Endothelial cell of umbilical vein (primary cell): ENCODE results near the gene SCYL1. TPM values are rescaled to one million over a fixed set of nuclear protein-coding genes. Genes with fewer than 3 reads are reported as not detected.

Experiments used
- BruUV-seq: library from RNA; stranded (reverse); fragments of 400-500 nt; replicated peaks from 2 replicates; lab custom pipeline; 2021; lab: Mats Ljungman, UMichigan
- CTCF ChIA-PET: fragments of 300-600, 350-600 bp; sonication (Branson Sonifier 250); formaldehyde crosslinking; loops from one replicate; lab custom pipeline; 2021; ENCODE audit warnings: antibody characterized with exemption, inconsistent platforms; lab: Charles Lee
- POLR2A ChIA-PET: fragments of 300-600, 350-600 bp; sonication (Branson Sonifier 250); formaldehyde crosslinking; loops from one replicate; lab custom pipeline; 2021; ENCODE audit warnings: antibody characterized with exemption, inconsistent platforms; lab: Charles Lee
- DNase-seq: peaks from one replicate; pipeline ENCODE4 v3.0.0-alpha.2; 2011; ENCODE audit warnings: low read depth, low spot score
- FAIRE-seq: peaks from 2 replicates; lab custom pipeline; 2011; peaks lifted over from hg19 to GRCh38; lab: Jason Lieb, UNC
- H2AFZ ChIP-seq: 2 replicates; pipeline ENCODE4 v1.6.0; 2012; ENCODE audit warnings: low read depth, low read length, control low read depth, inconsistent platforms
- H3K27ac ChIP-seq: 2 replicates; pipeline ENCODE4 v1.5.1; 2011; ENCODE audit warnings: low read depth, mild to moderate bottlenecking, control low read depth, low read length, moderate library complexity; ENCODE audit not compliant: insufficient read depth
- H3K27me3 ChIP-seq, 2 experiments: 2 replicates each; pipeline versions ENCODE4 v1.6.0 to v1.6.1; 2011; ENCODE audit warnings: low read length in 2 of 2, mixed read lengths in 1 of 2; ENCODE audit not compliant: control insufficient read depth in 2 of 2, insufficient read depth in 2 of 2
- H3K36me3 ChIP-seq, 2 experiments: 2 replicates in 1 of 2; 3 replicates in 1 of 2; pipeline ENCODE4 v1.5.1; 2011; ENCODE audit warnings: low read length in 2 of 2, mild to moderate bottlenecking in 1 of 2, moderate library complexity in 1 of 2; ENCODE audit not compliant: control insufficient read depth in 2 of 2, insufficient read depth in 2 of 2; ENCODE audit errors: extremely low read depth in 1 of 2
- H3K4me1 ChIP-seq: 3 replicates; pipeline ENCODE4 v1.5.1; 2011; ENCODE audit warnings: mild to moderate bottlenecking, low read length; ENCODE audit not compliant: control insufficient read depth, insufficient read depth; ENCODE audit errors: extremely low read depth
- H3K4me2 ChIP-seq: 2 replicates; pipeline ENCODE4 v1.6.1; 2011; ENCODE audit warnings: low read length, control low read depth, mixed read lengths; ENCODE audit not compliant: insufficient read depth
- H3K4me3 ChIP-seq, 3 experiments: fragments of 200-600 bp in 1 of 3; sonication (generic), shearing (Covaris generic) in 1 of 3; replicated peaks in 1 of 3; 2 replicates each; pipeline ENCODE4 v1.5.1; 2011 to 2016; ENCODE audit warnings: control low read depth in 3 of 3, low read length in 3 of 3, mild to moderate bottlenecking in 2 of 3, inconsistent platforms in 1 of 3, low read depth in 1 of 3, moderate library complexity in 1 of 3; ENCODE audit not compliant: insufficient read depth in 1 of 3
- H3K79me2 ChIP-seq: 2 replicates; pipeline ENCODE4 v1.6.0; 2012; ENCODE audit warnings: low read length, inconsistent platforms; ENCODE audit not compliant: control insufficient read depth, insufficient read depth
- H3K9ac ChIP-seq: replicated peaks from 2 replicates; pipeline ENCODE3; 2011; ENCODE audit warnings: low read length, control low read depth; ENCODE audit not compliant: insufficient read depth; ENCODE audit errors: extremely low read depth
- H3K9me1 ChIP-seq: replicated peaks from 3 replicates; pipeline ENCODE4 v1.6.0; 2011; ENCODE audit warnings: mild to moderate bottlenecking, low read length; ENCODE audit not compliant: control insufficient read depth, insufficient read depth; ENCODE audit errors: extremely low read depth
- H3K9me3 ChIP-seq: replicated peaks from 2 replicates; pipeline ENCODE4 v1.5.1; 2012; ENCODE audit warnings: low read length, inconsistent platforms; ENCODE audit not compliant: control insufficient read depth, insufficient read depth
- H4K20me1 ChIP-seq: replicated peaks from 2 replicates; pipeline ENCODE3; 2011; ENCODE audit warnings: mild to moderate bottlenecking, low read length; ENCODE audit not compliant: control insufficient read depth, insufficient read depth; ENCODE audit errors: extremely low read depth
- CTCF ChIP-seq, 2 donors: IDR thresholded peaks; 1 replicate in 1 of 2; 2 replicates in 1 of 2; pipeline ENCODE4 v1.5.1; 2011; ENCODE audit warnings: low read length in 2 of 2, mild to moderate bottlenecking in 2 of 2, moderate library complexity in 2 of 2, control low read depth in 1 of 2, inconsistent platforms in 1 of 2, low read depth in 1 of 2; ENCODE audit not compliant: insufficient read depth in 1 of 2; ENCODE audit errors: extremely low read depth in 1 of 2
- EZH2 ChIP-seq: IDR thresholded peaks from 2 replicates; pipeline ENCODE4 v1.6.1; 2012; ENCODE audit warnings: borderline replicate concordance, low read depth, mild to moderate bottlenecking, moderate library complexity, low read length, inconsistent platforms; ENCODE audit not compliant: severe bottlenecking
- FOS ChIP-seq: IDR thresholded peaks from 2 replicates; pipeline ENCODE4 v1.6.1; 2011; ENCODE audit warnings: mild to moderate bottlenecking, low read length, moderate library complexity, borderline replicate concordance; ENCODE audit not compliant: insufficient read depth
- GATA2 ChIP-seq: IDR thresholded peaks from 2 replicates; pipeline ENCODE4 v1.7.0; 2011; ENCODE audit warnings: low read depth, mild to moderate bottlenecking, moderate library complexity, mixed read lengths, low read length; ENCODE audit not compliant: insufficient read length, insufficient read depth
- JUN ChIP-seq: IDR thresholded peaks from 2 replicates; pipeline ENCODE4 v1.6.1; 2011; ENCODE audit warnings: borderline replicate concordance, low read depth; ENCODE audit not compliant: insufficient read length, insufficient read depth
- MAX ChIP-seq: IDR thresholded peaks from 2 replicates; pipeline ENCODE4 v1.6.1; 2011; ENCODE audit not compliant: insufficient read depth, insufficient read length
- MYC ChIP-seq: IDR thresholded peaks from one replicate; pipeline ENCODE4 v1.6.1; 2011; ENCODE audit warnings: mild to moderate bottlenecking, low read depth, low read length
- POLR2A ChIP-seq: IDR thresholded peaks from 2 replicates; pipeline ENCODE4 v1.6.1; 2012; ENCODE audit warnings: low read depth, mild to moderate bottlenecking, control low read depth, low read length
- POLR2AphosphoS5 ChIP-seq: IDR thresholded peaks from 2 replicates; pipeline ENCODE4 v1.6.1; 2012; ENCODE audit warnings: low read depth, mild to moderate bottlenecking, control low read depth, low read length, moderate library complexity; ENCODE audit not compliant: insufficient read depth
- dilution Hi-C: fragments of 300-500 bp; cut with MboI; formaldehyde crosslinking; loops from one replicate; pipeline ENCODE4 v1.15.0; 2019; ENCODE audit warnings: low sequenced_read_pairs; ENCODE audit not compliant: extremely low pct_ligation_motif_present
- intact Hi-C: fragments of 100-400 bp; cut with micrococcal nuclease; formaldehyde crosslinking; loops from one replicate; pipeline ENCODE4 v1.10.0; 2022
- polyA plus RNA-seq, 4 experiments: library from polyadenylated mRNA; depleted of rRNA in 3 of 4; stranded (reverse) in 3 of 4; unstranded in 1 of 4; fragments of >200 nt; gene quantifications; 2 replicates each; pipeline versions ENCODE4 v1.2.1 to v1.2.3, GENCODE V29; 2011 to 2012; ENCODE audit warnings: missing spikeins in 1 of 4
- total RNA-seq: library from RNA; stranded (reverse); gene quantifications from 2 replicates; pipeline ENCODE4 v1.2.3, GENCODE V29; 2021

SCYL1 gene
- total and polyA plus RNA-seq, 2 donors (not counting 3 experiments of a cell fraction or from before 2014, with no cell fraction given) = 88.2 to 126 TPM

- Histone ChIP-seq H3K27me3 (no peaks in the 10 kb centered on the region), H3K36me3 (peaks cover 16 to 34% of the 10 kb centered on the region in 2 experiments), H3K4me3 (no peak overlapping the region), H3K9me1 (no peaks in the 10 kb centered on the region), H3K4me1 (peaks cover 11% of the 10 kb centered on the region), H3K4me2 (no peak overlapping the region), H3K9me3 (no peaks in the 10 kb centered on the region), H3K27ac (no peak overlapping the region), H4K20me1 (no peaks in the 10 kb centered on the region), H3K9ac (no peak overlapping the region), H3K79me2 (peaks cover 21% of the 10 kb centered on the region), H2AFZ (no peak overlapping the region)
- no TSS peak for BruUV-seq
- CTCF ChIA-PET = no interaction called here
- no peak for TF ChIP-seq EZH2
- TF ChIP-seq JUN = no peak
- TF ChIP-seq MAX = no peak
- TF ChIP-seq MYC = no peak
- TF ChIP-seq POLR2A = no peak
- TF ChIP-seq POLR2AphosphoS5 = no peak
- TF ChIP-seq GATA2 = no peak
- TF ChIP-seq CTCF (IDR thresholded peaks at IDR 0.05; ENCODE audit: extremely low read depth in 1 of 2, insufficient read depth in 1 of 2, low read depth in 1 of 2, low read length in 2 of 2) = no peak
- TF ChIP-seq FOS = no peak
- POLR2A ChIA-PET = no interaction called here
- intact Hi-C loops = no loop called here
- dilution Hi-C loops = no loop called here
- FAIRE-seq (no peak), DNase-seq (no peak)
Measured at GRCh38 chr11:65526744-65527143, 1.9 kb downstream of the SCYL1 start.
